Right lobe of liver (tissue), 6 donors: ENCODE results near the gene LAIR2. TPM values are rescaled to one million over a fixed set of nuclear protein-coding genes. Genes with fewer than 3 reads are reported as not detected.
A peak's percentile ranks its signal among the peaks of the same experiment; 100 is the strongest.

ENCODE experiments used
- ATAC-seq, 4 donors: fragments of 200-7000 bp; cut with Tn5 transposase; one replicate each; pipeline ENCODE4 v1.9.1; 2020; ENCODE audit warnings: mild to moderate bottlenecking in 4 of 4, moderate library complexity in 4 of 4
- DNase-seq, 3 donors: peaks; one replicate each; pipeline ENCODE4 v3.0.0-alpha.2; 2020
- H3K27ac ChIP-seq, 3 donors: fragments of 200-600 bp; one replicate each; pipeline ENCODE4 v1.8.0; 2022
- H3K27me3 ChIP-seq, 2 donors: fragments of 200-600 bp; one replicate each; pipeline ENCODE4 v1.8.0; 2022
- H3K36me3 ChIP-seq, 4 donors: fragments of 200-600 bp; sonication (generic) in 1 of 4; one replicate each; pipeline versions ENCODE4 v1.5.1 to v1.8.0; 2017 to 2022; ENCODE audit warnings: control low read depth in 1 of 4
- H3K4me1 ChIP-seq, 4 donors: fragments of 200-600 bp; sonication (generic) in 1 of 4; one replicate each; pipeline versions ENCODE4 v1.5.1 to v1.8.0; 2017 to 2022; ENCODE audit warnings: control low read depth in 1 of 4
- H3K4me3 ChIP-seq, 3 donors: fragments of 200-600 bp; one replicate each; pipeline ENCODE4 v1.8.0; 2022
- H3K9me3 ChIP-seq, 4 donors: fragments of 200-600 bp; sonication (generic) in 1 of 4; one replicate each; pipeline versions ENCODE4 v1.5.1 to v1.8.0; 2017 to 2022; ENCODE audit warnings: control low read depth in 1 of 4
- POLR2A ChIP-seq: fragments of 450-650 bp; IDR thresholded peaks from one replicate; pipeline ENCODE4 v1.6.1; 2017; ENCODE audit warnings: antibody characterized with exemption, mild to moderate bottlenecking
- WGBS: methylation state at CpG from one replicate; pipeline ENCODE4 v1.1.6; 2018; ENCODE audit warnings: low coverage, low lambda C conversion rate; ENCODE audit not compliant: insufficient coverage; ENCODE audit errors: missing lambda C conversion rate; 5-methylcytosine and 5-hydroxymethylcytosine counted together
- intact Hi-C, 2 donors: fragments of 100-400 bp; cut with DNase I; formaldehyde crosslinking; loops; one replicate each; pipeline versions ENCODE4 v1.11.2 to v1.14.1; 2022
- total RNA-seq, 6 experiments: library from RNA; depleted of rRNA in 2 of 6; stranded (reverse); fragments of >200 nt in 2 of 6; fragmentation: NEBNext Ultra II Directional in 3 of 6; extraction: Animal tissue kit (Norgen Biotek cat#: 25700) in 3 of 6; gene quantifications; one replicate each; pipeline versions ENCODE4 v1.1.0 to v1.2.4, GENCODE V29; 2016 to 2023
- TF ChIP-seq, protein P1 (sequence below), 4 donors: fragments of 200-600 bp in 3 of 4; fragments of 450-650 bp in 1 of 4; IDR thresholded peaks; one replicate each; pipeline versions ENCODE4 v1.5.1 to v1.8.0; 2016 to 2022; ENCODE audit warnings: antibody characterized with exemption in 4 of 4, mild to moderate bottlenecking in 2 of 4
- donor health status: DM: no; HTN: yes; CAD: no.
- donor health status: DM: no; HTN: no; CAD: no.
- donor health status: DM: no; HTN: no; CAD: no.
- donor health status: DM: no; HTN: yes; CAD: no.
- donor health status: DM: no; HTN: yes; CAD: no.

LAIR2 gene
- total RNA-seq, 6 experiments from 2014 or later: 0.38 TPM; not detected in 5

DNA sequence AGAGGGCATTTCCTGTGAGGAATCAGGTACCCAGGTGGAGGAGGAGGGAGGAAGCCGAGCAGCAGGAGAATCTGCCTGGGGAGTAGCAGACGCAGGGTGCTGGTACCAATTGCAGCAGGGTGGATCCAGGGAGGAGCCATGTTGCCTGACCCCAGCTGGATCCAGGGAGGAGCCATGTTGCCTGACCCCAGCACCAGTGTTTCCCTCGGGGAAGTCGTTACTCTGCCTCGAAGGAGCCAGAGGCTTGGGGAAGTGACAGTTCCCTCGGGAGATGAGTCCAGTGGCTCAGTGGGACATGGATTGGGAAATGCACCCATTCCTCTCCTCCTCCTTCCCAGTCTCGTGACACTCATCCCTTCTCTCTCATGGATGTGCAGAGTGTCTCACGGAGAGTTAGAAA is 31.5 kb downstream of the LAIR2 start:
- Histone ChIP-seq H3K9me3 (no peaks in the 10 kb centered on the region), H3K27me3 (no peaks in the 10 kb centered on the region), H3K4me3 (no peak overlapping the region), H3K27ac (no peak overlapping the region), H3K4me1 (no peaks in the 10 kb centered on the region), H3K36me3 (no peaks in the 10 kb centered on the region)
- intact Hi-C loops: no loop called here
- ATAC-seq (no peak), DNase-seq (no peak)
- 47% methylated on average over 8 of the region's 8 CpGs for WGBS
- TF ChIP-seq POLR2A: no peak
- TF ChIP-seq, protein P1, sequence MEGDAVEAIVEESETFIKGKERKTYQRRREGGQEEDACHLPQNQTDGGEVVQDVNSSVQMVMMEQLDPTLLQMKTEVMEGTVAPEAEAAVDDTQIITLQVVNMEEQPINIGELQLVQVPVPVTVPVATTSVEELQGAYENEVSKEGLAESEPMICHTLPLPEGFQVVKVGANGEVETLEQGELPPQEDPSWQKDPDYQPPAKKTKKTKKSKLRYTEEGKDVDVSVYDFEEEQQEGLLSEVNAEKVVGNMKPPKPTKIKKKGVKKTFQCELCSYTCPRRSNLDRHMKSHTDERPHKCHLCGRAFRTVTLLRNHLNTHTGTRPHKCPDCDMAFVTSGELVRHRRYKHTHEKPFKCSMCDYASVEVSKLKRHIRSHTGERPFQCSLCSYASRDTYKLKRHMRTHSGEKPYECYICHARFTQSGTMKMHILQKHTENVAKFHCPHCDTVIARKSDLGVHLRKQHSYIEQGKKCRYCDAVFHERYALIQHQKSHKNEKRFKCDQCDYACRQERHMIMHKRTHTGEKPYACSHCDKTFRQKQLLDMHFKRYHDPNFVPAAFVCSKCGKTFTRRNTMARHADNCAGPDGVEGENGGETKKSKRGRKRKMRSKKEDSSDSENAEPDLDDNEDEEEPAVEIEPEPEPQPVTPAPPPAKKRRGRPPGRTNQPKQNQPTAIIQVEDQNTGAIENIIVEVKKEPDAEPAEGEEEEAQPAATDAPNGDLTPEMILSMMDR (IDR thresholded peaks at IDR 0.05): no peak

DNA sequence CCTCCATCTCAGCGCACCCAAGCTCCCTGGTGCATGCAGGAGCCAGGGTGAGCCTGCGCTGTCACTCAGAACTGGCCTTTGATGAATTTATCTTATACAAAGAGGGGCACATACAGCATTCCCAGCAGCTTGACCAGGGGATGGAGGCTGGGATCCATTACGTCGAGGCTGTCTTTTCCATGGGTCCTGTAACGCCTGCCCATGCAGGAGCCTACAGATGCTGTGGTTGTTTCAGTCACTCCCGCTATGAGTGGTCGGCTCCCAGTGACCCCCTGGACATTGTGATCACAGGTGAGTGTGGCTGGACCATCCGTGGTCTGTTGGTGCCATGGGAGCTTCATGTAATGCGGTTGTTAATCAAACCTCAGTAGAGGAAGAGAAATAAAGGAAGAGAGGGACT is 33.0 kb downstream of the LAIR2 start:
- no peaks in the 10 kb centered on the region for H3K36me3 ChIP-seq
- H3K9me3 ChIP-seq: no peaks in the 10 kb centered on the region
- H3K27ac ChIP-seq: no peak overlapping the region
- H3K27me3 ChIP-seq: no peaks in the 10 kb centered on the region
- WGBS: 44% methylated on average over 4 of the region's 9 CpGs
- intact Hi-C loops: no loop called here
- ATAC-seq: no peak
- DNase-seq: no peak
- no peak overlapping the region for H3K4me3 ChIP-seq
- no peaks in the 10 kb centered on the region for H3K4me1 ChIP-seq
- TF ChIP-seq POLR2A: no peak
- TF ChIP-seq, protein P1 (IDR thresholded peaks at IDR 0.05): no peak

DNA sequence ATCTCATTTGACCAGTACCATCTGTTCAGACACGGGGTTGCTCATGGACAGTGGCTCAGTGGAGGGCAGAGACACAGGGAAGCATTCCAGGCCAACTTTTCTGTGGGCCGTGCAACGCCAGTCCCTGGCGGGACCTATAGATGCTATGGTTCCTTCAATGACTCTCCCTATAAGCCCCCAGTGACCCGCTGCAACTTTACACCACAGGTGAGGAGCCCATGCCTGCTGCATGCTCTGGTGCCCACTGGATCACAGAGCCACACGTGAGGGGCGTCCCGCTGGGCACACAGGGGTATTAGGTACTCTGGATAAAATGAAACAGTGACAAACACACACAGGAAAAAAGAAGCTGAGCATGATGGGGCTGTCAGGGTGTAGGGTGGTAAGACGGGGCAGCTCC is 34.3 kb downstream of the LAIR2 start:
- no peak for ATAC-seq
- 88% methylated on average over 4 of the region's 9 CpGs for WGBS
- Histone ChIP-seq H3K27ac (no peak overlapping the region), H3K27me3 (no peaks in the 10 kb centered on the region), H3K4me1 (no peaks in the 10 kb centered on the region), H3K9me3 (no peaks in the 10 kb centered on the region), H3K36me3 (no peaks in the 10 kb centered on the region), H3K4me3 (no peak overlapping the region)
- no peak for DNase-seq
- TF ChIP-seq, protein P1 (IDR thresholded peaks at IDR 0.05): no peak
- TF ChIP-seq POLR2A: no peak
- intact Hi-C loops: no loop called here

DNA sequence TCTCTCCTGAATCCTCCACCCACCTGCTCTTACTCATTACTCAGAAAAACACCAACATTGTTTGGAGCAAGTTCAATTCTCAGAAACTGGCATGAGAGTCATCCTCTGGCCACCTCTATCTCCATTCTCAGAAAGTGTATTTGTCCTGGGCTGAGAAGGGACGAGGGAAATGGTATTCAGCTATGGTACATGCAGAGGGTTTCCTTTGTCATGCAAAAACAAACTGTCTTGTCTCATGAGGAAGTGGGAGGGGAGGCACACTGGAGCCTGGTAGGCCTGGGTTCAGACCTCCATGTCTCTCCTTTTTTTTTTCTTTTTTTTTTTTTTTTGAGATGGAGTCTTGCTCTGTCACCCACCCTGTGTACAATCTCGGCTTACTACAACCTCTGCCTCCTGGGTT is 39.1 kb downstream of the LAIR2 start:
- no peak for DNase-seq
- no peaks in the 10 kb centered on the region for H3K9me3 ChIP-seq
- no peak for TF ChIP-seq POLR2A
- TF ChIP-seq, protein P1 (IDR thresholded peaks at IDR 0.05): no peak
- H3K27ac ChIP-seq: no peak overlapping the region
- no peak for ATAC-seq
- no peak overlapping the region for H3K4me3 ChIP-seq
- H3K27me3 ChIP-seq: no peaks in the 10 kb centered on the region
- intact Hi-C loops: no loop called here
- WGBS: 41% methylated on average over 2 of the region's 2 CpGs
- H3K4me1 ChIP-seq: no peaks in the 10 kb centered on the region
- no peaks in the 10 kb centered on the region for H3K36me3 ChIP-seq

DNA sequence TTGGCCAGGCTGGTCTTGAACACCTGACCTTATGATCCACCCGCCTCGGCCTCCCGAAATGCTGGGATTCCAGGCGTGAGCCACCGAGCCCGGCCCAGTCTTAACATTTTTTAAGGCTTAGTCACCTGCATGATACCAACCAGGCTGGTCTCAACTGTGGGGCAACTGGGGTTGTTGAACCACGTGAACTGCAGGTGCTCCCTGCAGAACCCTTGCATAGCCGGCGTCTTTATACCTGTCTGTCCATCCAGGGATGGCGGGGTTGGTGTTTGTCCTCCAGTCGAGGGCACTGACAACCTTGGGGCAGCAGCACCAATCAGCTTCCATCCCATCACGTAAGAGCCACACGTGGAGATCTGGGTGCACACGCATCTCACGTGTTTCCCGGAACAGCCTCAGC is 46.2 kb downstream of the LAIR2 start:
- Histone ChIP-seq H3K27ac (no peak overlapping the region), H3K4me1 (no peaks in the 10 kb centered on the region), H3K4me3 (no peak overlapping the region), H3K27me3 (no peaks in the 10 kb centered on the region), H3K9me3 (no peaks in the 10 kb centered on the region), H3K36me3 (no peaks in the 10 kb centered on the region)
- 45% methylated on average over 2 of the region's 16 CpGs for WGBS
- TF ChIP-seq, protein P1 (IDR thresholded peaks at IDR 0.05): no peak
- no peak for TF ChIP-seq POLR2A
- ATAC-seq: no peak
- peak in 1 of 3 donors; percentile 32 for DNase-seq
- intact Hi-C loops: no loop called here
